ENCODE measurements around the gene FHDC1.

FHDC1 gene

DNA sequence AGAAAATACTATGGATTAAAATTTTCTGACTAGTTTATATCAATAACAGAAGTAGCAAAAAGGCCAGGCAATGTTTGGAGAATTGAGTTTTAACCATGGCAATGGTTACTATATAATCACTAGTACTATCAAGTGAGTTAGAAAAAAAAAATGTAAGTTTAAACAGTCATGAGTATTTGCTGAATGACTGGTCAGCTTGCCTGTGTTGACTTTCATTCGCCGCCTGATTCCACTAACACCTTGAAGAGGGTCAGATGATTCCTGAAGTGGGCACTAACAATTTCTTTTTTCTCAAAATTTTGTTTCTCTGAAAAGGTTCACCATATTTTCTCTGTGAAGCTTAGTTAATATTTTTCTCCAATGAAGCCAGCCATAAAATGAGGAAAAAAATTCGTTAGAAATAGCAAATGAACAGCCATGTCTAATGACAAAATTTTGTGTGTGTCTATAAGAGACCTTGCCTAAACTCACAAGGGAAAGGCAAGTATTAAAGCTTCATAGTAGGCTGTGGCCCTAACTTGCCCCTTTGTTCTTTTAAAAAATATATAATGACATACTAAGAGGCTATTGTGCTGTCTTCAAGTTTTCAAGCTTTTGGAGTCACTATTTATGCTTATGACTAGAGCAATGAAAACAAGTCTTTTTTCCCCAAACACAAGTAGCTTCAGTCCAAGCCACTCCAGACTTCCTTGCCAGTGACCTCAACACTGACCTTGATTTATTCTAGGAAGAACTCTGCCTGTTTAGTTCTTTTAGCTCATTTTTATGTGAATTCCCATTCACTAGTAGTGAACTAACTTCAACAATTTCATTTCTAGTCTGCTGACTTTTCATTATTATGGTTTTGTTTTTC, 18.4 kb upstream of the FHDC1 start:
- no peaks in the 10 kb centered on the region for H3K27me3 ChIP-seq (ENCODE audit: low read depth)
- H3K36me3 ChIP-seq (replicated peaks): no peaks in the 10 kb centered on the region
- DNase-seq (ENCODE audit: low spot score in 2 of 2): no peak
- peaks cover 11% of the 10 kb centered on the region; the same call in 1 of the 2 replicates for H3K9me3 ChIP-seq
- H3K4me1 ChIP-seq: no peaks in the 10 kb centered on the region
- in situ Hi-C loops (cut with MboI; ENCODE audit: low sequenced_read_pairs): no loop called here
- H3K4me3 ChIP-seq: no peak overlapping the region

DNA sequence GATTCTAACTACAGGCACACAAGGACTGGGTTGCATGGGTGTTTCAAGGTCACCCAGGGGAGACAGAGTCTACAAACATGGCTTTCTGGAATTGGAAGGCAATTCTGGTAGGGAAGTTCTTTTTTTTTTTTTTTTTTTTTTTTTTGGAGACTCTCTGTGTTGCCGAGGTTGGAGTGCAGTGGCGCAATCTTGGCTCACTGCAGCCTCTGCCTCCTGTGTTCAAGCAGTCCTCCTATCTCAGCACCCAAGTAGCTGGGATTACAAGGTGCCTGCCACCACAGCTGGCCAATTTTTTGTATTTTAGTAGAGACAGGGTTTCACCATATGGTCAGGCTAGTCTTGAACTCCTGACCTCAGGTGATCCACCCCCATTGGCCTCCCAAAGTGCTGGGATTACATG, 16.3 kb upstream of the FHDC1 start:
- Histone ChIP-seq H3K27me3 (ENCODE audit: low read depth) (no peaks in the 10 kb centered on the region), H3K4me1 (no peaks in the 10 kb centered on the region), H3K4me3 (no peak overlapping the region), H3K9me3 (peaks cover 11% of the 10 kb centered on the region; the same call in 1 of the 2 replicates), H3K36me3 (replicated peaks) (no peaks in the 10 kb centered on the region)
- DNase-seq (ENCODE audit: low spot score in 2 of 2): no peak
- in situ Hi-C loops (cut with MboI; ENCODE audit: low sequenced_read_pairs): no loop called here

DNA sequence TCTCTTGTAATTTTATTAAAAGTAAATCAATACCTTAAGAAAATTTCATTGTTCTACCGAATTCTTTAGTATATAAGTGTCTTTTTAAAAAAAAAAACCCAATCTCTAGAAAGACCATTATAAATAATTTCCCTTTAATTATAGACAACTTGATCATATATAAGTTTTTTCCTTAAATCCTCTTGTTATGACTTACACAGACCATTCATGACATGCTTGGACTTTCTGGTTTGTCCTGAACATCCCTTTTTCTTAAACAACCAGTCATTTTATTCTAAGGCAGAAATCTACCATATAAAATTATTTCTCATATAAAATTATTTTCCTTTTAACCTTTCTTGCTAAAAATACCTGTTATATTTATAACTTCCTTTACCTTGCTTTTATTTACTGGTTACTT, 15.4 kb upstream of the FHDC1 start:
- peak in 1 of 2 experiments; percentile 43 for DNase-seq (ENCODE audit: low spot score in 2 of 2)
- in situ Hi-C loops (cut with MboI; ENCODE audit: low sequenced_read_pairs): no loop called here
- Histone ChIP-seq H3K9me3 (peaks cover 11% of the 10 kb centered on the region; the same call in 1 of the 2 replicates), H3K4me3 (no peak overlapping the region), H3K27me3 (ENCODE audit: low read depth) (no peaks in the 10 kb centered on the region), H3K36me3 (replicated peaks) (no peaks in the 10 kb centered on the region), H3K4me1 (no peaks in the 10 kb centered on the region)

DNA sequence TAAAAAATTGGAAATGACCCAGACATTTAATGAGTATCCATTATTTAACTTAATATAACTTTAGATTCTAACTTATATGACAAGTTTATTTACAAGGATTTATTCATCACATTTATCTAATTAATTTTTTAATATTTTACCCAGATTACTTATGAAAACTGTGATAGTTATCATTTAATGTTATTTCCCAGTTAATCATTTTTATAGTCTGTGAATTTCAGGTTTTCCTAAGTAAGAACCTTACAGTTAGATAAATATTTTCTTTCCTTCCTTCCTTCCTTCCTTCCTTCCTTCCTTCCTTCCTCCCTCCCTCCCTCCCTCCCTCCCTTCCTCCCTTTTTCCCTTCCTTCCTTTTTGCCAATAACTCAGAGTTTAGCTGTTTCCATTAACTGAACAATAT, 14.8 kb upstream of the FHDC1 start:
- peaks cover 11% of the 10 kb centered on the region; the same call in 1 of the 2 replicates for H3K9me3 ChIP-seq
- in situ Hi-C loops (cut with MboI; ENCODE audit: low sequenced_read_pairs): no loop called here

DNA sequence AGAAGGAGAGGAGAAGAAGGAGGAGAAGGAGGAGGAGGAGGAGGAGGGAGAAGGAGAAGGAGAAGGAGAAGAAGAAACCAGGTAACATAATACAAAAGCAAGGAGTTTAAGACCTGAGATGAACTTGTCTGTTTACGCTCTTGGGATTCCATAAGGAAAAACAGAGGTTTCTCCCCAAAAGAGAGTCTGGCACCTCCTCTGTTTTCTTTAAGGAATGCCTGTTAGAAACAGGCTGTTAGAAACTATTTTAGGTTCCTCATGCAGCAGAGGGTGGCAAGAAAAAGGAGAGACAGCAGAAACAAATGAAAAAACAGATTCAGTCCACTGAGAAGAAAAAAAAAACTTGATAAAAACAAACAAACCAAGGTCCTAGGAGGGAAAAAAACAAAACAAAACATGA, 10.3 kb upstream of the FHDC1 start:
- Histone ChIP-seq H3K36me3 (replicated peaks) (no peaks in the 10 kb centered on the region), H3K4me3 (no peak overlapping the region), H3K27me3 (ENCODE audit: low read depth) (no peaks in the 10 kb centered on the region), H3K4me1 (peaks cover 10% of the 10 kb centered on the region), H3K9me3 (0 out of 2 replicates have a peak, but pooled peaks cover 2% of the 10 kb centered on the region)
- no peak for DNase-seq (ENCODE audit: low spot score in 2 of 2)
- in situ Hi-C loops (cut with MboI; ENCODE audit: low sequenced_read_pairs): no loop called here

More for the DNA sequence above, 14.8 kb upstream of the FHDC1 start:
- no peak overlapping the region for H3K4me3 ChIP-seq
- no peaks in the 10 kb centered on the region for H3K4me1 ChIP-seq
- DNase-seq (ENCODE audit: low spot score in 2 of 2): no peak
- H3K27me3 ChIP-seq (ENCODE audit: low read depth): no peaks in the 10 kb centered on the region
- H3K36me3 ChIP-seq (replicated peaks): no peaks in the 10 kb centered on the region

DNA sequence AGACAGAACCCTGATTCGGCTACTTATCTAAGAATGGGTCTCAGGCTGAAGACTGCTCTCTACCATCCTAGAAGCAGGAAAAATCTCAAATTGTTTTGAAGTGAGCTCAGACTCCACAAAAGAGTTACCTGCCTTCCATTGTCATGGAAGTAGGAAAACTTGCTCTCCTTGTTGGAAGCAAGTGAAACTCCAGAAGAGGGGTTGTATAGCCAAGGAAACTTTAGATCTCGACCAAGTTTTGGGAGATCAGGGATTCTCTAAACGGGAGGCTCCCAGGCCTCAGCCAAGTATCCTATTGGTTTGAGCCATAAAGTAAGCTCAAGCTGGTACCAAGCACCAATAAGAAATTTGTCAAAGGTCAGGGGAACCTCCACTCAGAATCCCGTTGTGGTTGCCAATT, 9.2 kb upstream of the FHDC1 start:
- no peaks in the 10 kb centered on the region for H3K36me3 ChIP-seq (replicated peaks)
- no peaks in the 10 kb centered on the region for H3K27me3 ChIP-seq (ENCODE audit: low read depth)
- no peaks in the 10 kb centered on the region for H3K9me3 ChIP-seq
- no peak overlapping the region for H3K4me3 ChIP-seq
- DNase-seq (ENCODE audit: low spot score in 2 of 2): no peak
- in situ Hi-C loops (cut with MboI; ENCODE audit: low sequenced_read_pairs): no loop called here
- peaks cover 10% of the 10 kb centered on the region for H3K4me1 ChIP-seq

DNA sequence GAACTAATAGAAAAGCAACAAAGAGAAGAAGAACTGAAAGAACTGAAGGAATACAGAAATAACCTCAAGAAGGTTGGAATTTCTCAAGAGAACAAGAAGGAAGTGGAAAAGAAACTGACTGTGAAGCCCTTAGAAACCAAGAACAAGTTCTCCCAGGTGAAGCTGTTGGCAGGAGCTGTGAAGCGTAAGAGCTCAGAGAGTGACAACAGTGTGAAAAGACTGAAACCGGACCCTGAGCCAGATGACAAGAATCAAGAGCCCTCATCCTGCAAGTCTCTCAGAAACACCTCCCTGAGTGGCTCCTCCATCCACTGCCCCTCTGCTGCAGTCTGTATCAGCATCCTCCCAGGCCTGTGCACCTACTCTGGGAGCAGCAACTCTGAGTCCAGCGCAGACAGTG, 8.4 kb upstream of the FHDC1 start:
- Histone ChIP-seq H3K27me3 (ENCODE audit: low read depth) (no peaks in the 10 kb centered on the region), H3K36me3 (replicated peaks) (no peaks in the 10 kb centered on the region), H3K4me1 (peaks cover 10% of the 10 kb centered on the region), H3K4me3 (no peak overlapping the region), H3K9me3 (no peaks in the 10 kb centered on the region)
- no peak for DNase-seq (ENCODE audit: low spot score in 2 of 2)
- in situ Hi-C loops (cut with MboI; ENCODE audit: low sequenced_read_pairs): no loop called here

DNA sequence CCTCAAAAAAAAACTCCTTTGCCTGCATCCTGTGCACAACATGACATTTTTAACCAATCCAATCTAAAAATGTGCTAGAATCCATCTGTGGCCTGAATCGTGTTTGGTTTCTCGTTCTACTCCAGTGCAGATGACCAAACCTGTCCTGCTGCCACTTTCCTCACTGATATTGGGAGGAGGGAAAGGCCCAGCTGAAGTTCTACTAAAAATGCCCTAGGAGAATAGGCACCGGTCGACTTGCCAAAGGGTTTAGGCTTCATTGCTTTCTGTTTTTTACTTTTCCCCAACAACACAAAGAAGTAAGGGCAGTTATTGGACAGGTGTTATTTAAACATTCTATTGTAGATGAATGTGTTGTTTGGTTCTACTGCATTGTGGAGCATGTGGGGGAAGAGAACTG, 7.8 kb upstream of the FHDC1 start:
- no peak for DNase-seq (ENCODE audit: low spot score in 2 of 2)
- no peaks in the 10 kb centered on the region for H3K9me3 ChIP-seq
- in situ Hi-C loops (cut with MboI; ENCODE audit: low sequenced_read_pairs): no loop called here
- peaks cover 10% of the 10 kb centered on the region for H3K4me1 ChIP-seq
- H3K4me3 ChIP-seq: no peak overlapping the region
- H3K36me3 ChIP-seq (replicated peaks): no peaks in the 10 kb centered on the region
- H3K27me3 ChIP-seq (ENCODE audit: low read depth): no peaks in the 10 kb centered on the region

DNA sequence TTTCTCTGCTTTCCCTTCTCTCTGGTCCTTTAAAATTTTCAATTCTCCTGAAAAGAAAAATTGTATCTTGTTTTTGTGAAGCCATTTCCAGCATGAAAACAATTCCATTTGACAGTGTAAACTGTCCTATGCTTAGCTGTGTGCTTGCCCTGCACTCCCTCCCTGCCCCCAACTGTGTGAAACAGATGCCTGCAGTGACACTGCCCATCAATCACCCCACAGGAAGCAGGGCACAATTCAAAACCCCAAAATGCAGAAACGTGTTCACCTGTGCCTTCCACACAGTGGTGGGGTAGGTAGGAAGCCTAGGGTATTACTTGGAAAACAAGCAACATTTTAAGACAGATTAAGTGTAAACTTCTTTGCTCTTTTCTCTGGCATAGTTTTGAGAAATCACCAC, 6.2 kb upstream of the FHDC1 start:
- no peak overlapping the region for H3K4me3 ChIP-seq
- H3K27me3 ChIP-seq (ENCODE audit: low read depth): no peaks in the 10 kb centered on the region
- H3K4me1 ChIP-seq: peaks cover 10% of the 10 kb centered on the region
- H3K36me3 ChIP-seq (replicated peaks): no peaks in the 10 kb centered on the region
- no peaks in the 10 kb centered on the region for H3K9me3 ChIP-seq
- DNase-seq (ENCODE audit: low spot score in 2 of 2): no peak
- in situ Hi-C loops (cut with MboI; ENCODE audit: low sequenced_read_pairs): no loop called here

DNA sequence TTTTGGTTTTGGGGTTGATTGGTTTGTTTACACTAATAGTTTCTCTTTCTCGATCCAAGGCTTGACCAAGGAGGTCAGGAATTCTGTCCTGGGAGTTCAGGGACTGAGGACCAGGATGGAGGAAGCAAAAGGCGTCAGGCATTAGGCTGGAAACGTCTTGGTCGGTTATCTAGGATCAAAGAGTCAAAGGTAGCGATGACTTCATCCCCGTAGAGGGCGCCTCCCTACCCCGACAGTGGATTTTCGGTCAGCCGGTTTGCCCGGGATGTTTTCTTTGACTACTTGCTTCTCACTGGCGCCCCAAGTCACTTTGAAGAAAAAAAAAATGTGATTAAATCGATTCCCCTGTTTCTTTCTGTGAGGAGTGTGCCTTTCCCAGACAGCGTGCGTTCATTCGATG, 980 bp upstream of the FHDC1 start:
- DNase-seq (ENCODE audit: low spot score in 2 of 2): peak in 1 of 2 experiments; percentile 34
- in situ Hi-C loops (cut with MboI; ENCODE audit: low sequenced_read_pairs): no loop called here
- no peak overlapping the region for H3K4me3 ChIP-seq
- H3K36me3 ChIP-seq (replicated peaks): no peaks in the 10 kb centered on the region
- peaks cover 30% of the 10 kb centered on the region for H3K27me3 ChIP-seq (ENCODE audit: low read depth)
- peaks cover 4% of the 10 kb centered on the region for H3K4me1 ChIP-seq
- H3K9me3 ChIP-seq: no peaks in the 10 kb centered on the region

DNA sequence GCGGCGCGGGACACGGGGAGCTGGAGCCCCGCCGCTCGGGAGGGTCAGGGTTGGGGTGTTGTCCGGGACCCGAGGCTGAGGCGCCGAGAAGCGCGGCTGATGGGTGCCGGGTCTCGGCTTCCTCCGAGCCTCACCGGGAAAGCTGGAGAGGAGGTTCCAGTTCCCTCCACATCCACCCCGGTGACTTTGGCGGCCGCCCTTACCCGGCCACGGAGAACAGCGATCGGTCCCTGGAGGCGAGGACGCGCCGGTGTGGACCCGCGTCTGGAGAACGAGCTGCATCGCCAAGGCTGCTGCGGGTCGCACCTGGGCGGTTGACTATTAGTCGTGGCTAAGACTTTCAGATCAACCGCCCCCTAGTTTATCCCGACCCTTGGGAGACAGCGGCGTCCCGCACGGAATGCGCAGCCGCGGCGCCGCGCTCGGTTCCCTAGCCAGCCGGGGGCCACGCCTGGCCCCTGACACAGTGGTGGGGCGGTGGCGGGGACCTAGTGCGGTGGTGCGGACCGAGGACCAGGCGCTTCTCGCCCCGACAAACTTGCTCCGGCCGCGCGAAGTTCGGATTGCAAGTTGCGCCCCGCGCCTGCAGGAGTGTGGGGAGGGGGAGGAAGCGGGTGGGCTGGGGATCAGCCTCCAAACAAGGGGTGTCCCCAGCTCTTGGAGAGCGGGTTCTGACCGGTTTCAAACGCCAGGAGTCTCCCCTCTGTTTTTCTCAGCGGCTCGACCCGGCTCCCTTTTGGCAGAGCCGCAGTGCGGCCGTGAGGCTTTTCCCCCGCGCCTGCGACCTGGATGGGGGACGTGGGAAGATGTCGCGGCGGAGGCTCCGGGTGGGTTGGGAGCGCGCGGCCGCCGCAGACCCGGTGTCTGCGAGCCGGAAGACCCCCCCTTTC, 568 bp downstream of the FHDC1 start:
- Histone ChIP-seq H3K36me3 (replicated peaks) (no peaks in the 10 kb centered on the region), H3K4me3 (peak overlapping the region; percentile 50), H3K27me3 (ENCODE audit: low read depth) (peaks cover 36% of the 10 kb centered on the region), H3K9me3 (no peaks in the 10 kb centered on the region), H3K4me1 (no peaks in the 10 kb centered on the region)
- in situ Hi-C loops (cut with MboI; ENCODE audit: low sequenced_read_pairs): no loop called here
- peak in 1 of 2 experiments; percentile 58 for DNase-seq (ENCODE audit: low spot score in 2 of 2)

DNA sequence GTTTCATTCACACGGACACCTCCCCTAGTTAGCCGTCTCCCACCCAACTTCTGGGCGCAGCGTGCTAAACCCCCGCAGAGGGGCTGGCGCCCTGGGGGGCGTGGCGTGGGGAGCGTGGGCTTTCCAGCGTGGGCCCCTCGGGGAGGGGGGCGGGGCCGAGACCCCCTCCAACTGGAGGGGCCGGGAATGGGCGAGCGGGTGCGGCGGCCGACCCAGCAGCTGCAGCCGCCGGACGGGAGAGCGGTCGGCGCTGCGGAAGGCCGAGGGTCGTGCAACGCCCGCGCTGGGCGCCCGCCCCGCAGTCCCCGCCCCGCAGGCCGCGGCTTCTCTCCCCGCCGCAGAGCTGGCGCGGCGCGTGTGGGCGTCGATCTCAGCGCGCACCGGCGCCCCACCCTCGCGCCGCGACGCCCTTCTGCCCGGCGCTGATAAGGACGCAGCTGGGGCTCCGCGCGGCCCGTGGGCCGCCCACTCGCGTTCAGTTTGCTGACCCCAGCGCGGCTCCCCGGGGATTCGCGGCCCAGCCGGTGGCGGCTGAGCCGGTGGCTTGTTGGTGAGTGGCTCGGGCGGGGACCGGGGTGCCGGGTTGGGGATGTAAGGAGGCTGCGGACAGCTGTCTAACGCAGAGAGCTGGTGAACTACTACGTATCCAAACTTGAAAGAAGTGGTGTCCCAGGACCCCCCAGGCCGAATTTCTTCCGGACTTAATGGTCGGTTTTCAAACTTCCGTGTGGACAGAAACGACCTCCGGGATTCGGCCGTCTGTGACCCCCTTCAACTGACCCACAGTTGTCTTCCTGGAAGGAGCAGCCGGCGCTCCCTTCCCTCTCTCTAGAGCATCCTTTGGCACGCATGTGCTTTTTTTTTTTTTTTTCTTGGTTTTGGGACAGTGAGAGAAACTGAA, 1.5 kb downstream of the FHDC1 start:
- no peaks in the 10 kb centered on the region for H3K4me1 ChIP-seq
- in situ Hi-C loops (cut with MboI; ENCODE audit: low sequenced_read_pairs): no loop called here
- H3K4me3 ChIP-seq: peak overlapping the region; percentile 50
- DNase-seq (ENCODE audit: low spot score in 2 of 2): peak in 1 of 2 experiments; percentile 25
- no peaks in the 10 kb centered on the region for H3K9me3 ChIP-seq
- peaks cover 38% of the 10 kb centered on the region for H3K27me3 ChIP-seq (ENCODE audit: low read depth)
- H3K36me3 ChIP-seq (replicated peaks): no peaks in the 10 kb centered on the region

DNA sequence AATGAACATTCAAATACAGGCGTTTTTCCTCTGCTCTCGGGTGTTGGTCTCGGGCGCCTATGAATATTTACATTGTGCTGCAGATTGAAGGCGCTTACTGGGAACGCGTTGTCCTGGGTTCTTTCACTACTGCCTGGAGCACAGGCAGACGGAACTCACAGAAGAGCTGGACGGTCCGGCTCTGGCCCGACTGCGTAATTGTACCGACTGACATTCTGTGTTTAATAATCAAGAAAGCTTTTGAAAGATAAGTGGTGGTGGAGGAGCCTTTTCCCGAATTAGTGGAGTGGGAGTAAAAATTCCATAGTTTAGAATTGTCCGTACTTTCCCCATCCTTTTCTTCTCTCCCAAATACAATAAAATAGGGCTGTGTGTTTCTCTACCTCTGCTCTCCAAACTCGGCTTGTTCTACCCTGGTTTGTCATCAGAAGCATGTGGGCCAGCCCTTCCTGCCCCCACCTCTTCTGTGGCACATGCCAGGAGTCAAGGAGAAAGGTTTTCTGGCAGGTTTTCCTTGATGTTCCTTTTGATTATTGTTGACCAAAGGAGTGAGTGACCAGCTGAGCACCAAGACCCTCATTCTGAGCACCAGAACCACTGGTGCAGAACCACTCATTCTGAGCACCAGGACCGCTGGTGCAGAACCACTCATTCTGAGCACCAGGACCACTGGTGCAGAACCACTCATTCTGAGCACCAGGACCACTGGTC, 2.3 kb downstream of the FHDC1 start:
- DNase-seq (ENCODE audit: low spot score in 2 of 2): no peak
- in situ Hi-C loops (cut with MboI; ENCODE audit: low sequenced_read_pairs): no loop called here
- Histone ChIP-seq H3K27me3 (ENCODE audit: low read depth) (peaks cover 38% of the 10 kb centered on the region), H3K4me1 (no peaks in the 10 kb centered on the region), H3K36me3 (replicated peaks) (no peaks in the 10 kb centered on the region), H3K4me3 (no peak overlapping the region), H3K9me3 (no peaks in the 10 kb centered on the region)
